Right ventricle myocardium superior (tissue), 1 donor: ENCODE results near the gene KDM5B. TPM values are rescaled to one million over a fixed set of nuclear protein-coding genes. Genes with fewer than 3 reads are reported as not detected.
"Not testable (repeated sequence)": the region's sequence is repeated elsewhere in the genome, so short reads cannot be mapped to it uniquely, and the experiment has no call there.

ENCODE experiments used
- ATAC-seq: fragments of 200-7000 bp; cut with Tn5 transposase; one replicate; pipeline ENCODE4 v1.9.1; 2020; ENCODE audit warnings: mild to moderate bottlenecking; ENCODE audit not compliant: poor library complexity
- DNase-seq: peaks from one replicate; pipeline ENCODE4 v3.0.0-alpha.2; 2020
- intact Hi-C: fragments of 100-400 bp; cut with DNase I; formaldehyde crosslinking; loops from one replicate; pipeline ENCODE4 v1.11.2; 2022
- total RNA-seq: library from RNA; stranded (reverse); fragmentation: NEBNext Ultra II Directional; extraction: Animal tissue kit (Norgen Biotek cat#: 25700); gene quantifications from one replicate; pipeline ENCODE4 v1.2.1, GENCODE V29; 2021
- donor health status: DM: no; HTN: yes; CAD: no; lungs with severe emphysema.

Gene KDM5B
- total RNA-seq, 1 donor from 2014 or later = 11.9 TPM

DNA sequence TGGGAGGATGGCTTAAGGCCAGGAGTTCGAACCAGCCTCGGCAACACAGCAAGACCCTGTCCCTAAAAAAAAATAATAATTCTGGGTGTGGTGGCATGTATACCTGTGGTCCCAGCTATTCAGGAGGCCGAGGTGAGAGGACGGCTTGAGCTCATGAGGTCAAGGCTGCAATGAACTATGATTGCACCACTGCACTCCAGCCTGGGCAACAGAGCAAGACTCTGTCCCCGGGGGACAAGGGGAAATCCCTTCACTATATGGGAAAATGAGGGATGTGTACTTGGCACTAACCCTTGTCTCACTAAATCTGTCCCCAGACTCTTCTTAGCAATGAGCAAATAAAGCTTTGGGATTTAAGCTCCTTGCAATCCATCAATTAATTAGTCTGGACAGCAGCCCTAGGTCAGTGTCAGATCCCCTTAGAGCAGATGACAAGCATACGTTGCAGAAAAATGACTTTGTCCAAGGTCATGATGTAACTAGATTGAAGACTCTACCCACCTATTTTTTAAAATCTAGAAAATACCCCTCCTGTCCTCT lies 9.4 kb downstream of the KDM5B start:
- ATAC-seq = no peak
- DNase-seq = no peak
- intact Hi-C loops = no loop called here

GRCh38 chr1:202798260-202798659 lies 10.0 kb downstream of the KDM5B start:
- DNase-seq = no peak
- ATAC-seq = no peak
- intact Hi-C loops = no loop called here

GRCh38 chr1:202796670-202797069 lies 11.6 kb downstream of the KDM5B start:
- ATAC-seq = no peak
- no peak for DNase-seq
- intact Hi-C loops = no loop called here

- intact Hi-C loops, DNase-seq, ATAC-seq: not testable (repeated sequence)
These were observed 13.3 kb downstream of the KDM5B start for GRCh38 chr1:202794931-202795330.

- DNase-seq (no peak), ATAC-seq (no peak)
- intact Hi-C loops = no loop called here
These were observed 14.0 kb downstream of the KDM5B start for GRCh38 chr1:202794051-202794740.

GRCh38 chr1:202791077-202791747 lies 17.0 kb downstream of the KDM5B start:
- intact Hi-C loops = no loop called here
- ATAC-seq (no peak), DNase-seq (no peak)

DNA sequence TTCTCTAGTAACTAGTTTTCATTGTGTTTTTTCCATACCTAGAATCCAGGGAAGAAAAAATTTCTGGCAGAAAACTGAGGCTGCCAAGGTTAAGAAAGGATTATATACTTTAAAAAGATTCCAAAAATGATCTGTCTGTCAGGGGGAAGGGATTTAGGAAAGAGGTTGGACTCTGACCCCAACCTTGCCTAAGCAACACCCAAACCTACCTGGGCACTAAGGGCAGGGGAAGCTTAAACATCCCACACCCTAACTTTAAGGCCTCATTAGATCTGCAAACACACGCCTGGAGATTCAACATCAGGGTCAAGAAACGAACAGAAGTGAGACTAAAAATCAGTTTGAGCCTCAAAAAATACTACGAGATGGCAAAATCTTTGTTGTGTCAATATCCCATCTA lies 19.4 kb downstream of the KDM5B start:
- DNase-seq (no peak), ATAC-seq (no peak)
- intact Hi-C loops = no loop called here

DNA sequence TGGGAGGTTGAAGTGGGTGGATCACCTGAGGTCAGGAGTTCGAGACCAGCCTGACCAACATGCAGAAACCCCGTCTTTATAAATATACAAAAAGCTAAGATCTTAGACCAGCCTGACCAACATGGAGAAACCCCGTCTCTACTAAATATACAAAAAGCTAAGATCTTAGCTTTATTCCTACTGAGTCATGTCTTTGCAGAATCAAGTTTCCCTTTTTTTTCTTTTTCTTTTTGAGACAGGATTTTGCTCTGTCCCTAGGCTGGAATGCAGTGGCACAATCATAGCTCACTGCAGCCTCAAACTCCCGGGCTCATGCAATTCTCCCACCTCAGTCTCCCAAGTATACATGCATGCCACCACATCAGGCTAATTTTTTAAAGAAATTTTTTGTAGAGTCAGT lies 21.4 kb downstream of the KDM5B start:
- no peak for DNase-seq
- intact Hi-C loops = no loop called here
- ATAC-seq = no peak

DNA sequence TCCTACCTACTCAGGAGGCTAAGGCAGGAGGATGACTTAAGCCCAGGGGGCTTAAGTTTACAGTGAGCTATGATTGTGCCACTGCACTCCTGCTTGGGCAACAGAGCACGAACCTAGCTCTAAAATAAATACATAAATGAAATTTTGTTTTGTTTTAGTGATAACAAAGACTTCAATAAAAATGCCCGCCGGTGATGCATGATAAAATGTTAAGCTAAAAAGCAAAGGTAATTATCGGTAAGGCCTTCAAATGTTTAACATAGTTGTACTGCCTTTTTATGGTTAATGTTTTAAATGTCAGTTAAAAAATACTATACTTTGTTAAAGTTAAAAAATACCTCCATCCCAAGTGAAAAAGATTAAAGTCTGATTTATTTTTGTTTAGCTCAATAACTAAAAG lies 27.0 kb downstream of the KDM5B start:
- no peak for ATAC-seq
- no peak for DNase-seq
- intact Hi-C loops = no loop called here

DNA sequence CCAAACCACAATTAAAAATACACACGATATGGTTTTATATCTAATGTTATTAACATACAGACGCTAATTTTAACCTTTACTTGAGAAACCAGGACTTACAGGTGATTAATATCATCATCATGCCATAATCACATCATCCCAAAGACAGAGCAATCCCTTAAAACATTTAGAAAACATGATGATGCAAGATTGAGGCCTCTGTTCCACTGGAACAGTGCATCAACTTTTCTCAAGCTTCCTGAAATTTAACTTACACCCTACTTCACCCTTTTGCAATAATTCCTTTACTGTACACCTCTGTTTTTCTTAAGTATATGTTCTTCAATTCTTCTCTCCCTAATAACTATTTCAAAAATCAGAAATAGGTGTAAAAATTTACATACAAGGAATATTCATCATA lies 38.1 kb downstream of the KDM5B start:
- intact Hi-C loops = no loop called here
- DNase-seq (no peak), ATAC-seq (no peak)

GRCh38 chr1:202765721-202766120 lies 42.5 kb downstream of the KDM5B start:
- intact Hi-C loops = no loop called here
- no peak for ATAC-seq
- DNase-seq = no peak

GRCh38 chr1:202762019-202762418 lies 46.2 kb downstream of the KDM5B start:
- intact Hi-C loops = no loop called here
- DNase-seq (no peak), ATAC-seq (no peak)

GRCh38 chr1:202760589-202760988 lies 47.6 kb downstream of the KDM5B start:
- no peak for ATAC-seq
- no peak for DNase-seq
- intact Hi-C loops = no loop called here

GRCh38 chr1:202756391-202756790 lies 51.8 kb downstream of the KDM5B start:
- DNase-seq (no peak), ATAC-seq (no peak)
- intact Hi-C loops = no loop called here

DNA sequence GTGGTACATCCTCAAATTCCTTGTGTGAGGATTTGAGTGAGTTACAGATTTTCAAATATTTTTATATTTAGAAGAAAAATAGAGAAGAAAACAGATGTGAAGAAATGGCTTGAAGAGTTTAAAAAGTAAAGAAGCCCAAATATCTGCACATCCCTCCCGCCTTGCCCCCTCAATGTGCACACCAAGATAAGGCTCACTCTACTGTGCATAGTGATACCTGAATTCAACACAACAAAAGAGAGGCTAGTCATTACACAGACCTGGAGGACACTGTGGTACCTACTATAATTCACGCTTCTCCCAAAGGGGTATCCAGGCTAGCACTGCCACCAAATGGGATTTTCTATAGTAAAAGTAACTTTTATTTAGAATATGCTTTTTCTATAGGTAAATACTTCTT lies 53.9 kb downstream of the KDM5B start:
- intact Hi-C loops = no loop called here
- no peak for DNase-seq
- ATAC-seq = no peak

DNA sequence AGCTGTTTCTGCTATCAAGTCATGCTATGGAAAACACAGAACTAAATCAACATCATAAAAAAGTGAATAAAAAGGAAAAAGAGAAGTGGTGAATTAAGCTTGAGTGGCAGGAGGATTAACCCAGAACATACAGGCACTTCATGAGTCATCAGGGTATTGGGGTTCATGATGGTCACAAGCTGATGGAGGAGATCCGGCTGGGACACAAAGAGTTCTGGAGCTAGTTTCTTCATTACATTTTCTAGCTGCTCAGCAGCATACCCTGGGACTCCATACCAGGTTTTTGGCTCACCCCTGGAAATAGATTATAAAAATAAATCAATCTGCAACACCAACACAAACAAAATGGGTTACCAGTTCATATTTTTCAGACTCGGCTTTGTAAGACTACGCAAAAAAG lies 55.4 kb downstream of the KDM5B start:
- intact Hi-C loops = no loop called here
- no peak for DNase-seq
- no peak for ATAC-seq

DNA sequence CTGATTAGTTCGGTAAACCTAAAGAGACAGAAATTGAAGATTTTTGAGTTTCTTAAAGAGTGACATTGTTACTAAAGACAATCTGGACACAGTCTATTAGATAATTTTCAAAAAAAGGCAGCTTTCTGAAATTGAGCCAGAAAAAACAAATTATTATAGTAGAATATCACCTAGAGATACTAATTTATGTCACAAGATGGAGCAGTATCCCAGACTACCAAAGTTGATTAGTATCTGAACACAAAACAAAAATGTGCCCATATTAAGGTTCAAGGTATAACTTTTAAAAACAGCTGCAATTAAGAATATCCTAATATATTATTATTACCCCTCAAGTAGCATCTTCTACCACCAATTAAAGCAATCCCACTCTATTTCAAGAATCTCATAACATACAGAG lies 57.5 kb downstream of the KDM5B start:
- intact Hi-C loops = no loop called here
- DNase-seq (no peak), ATAC-seq (no peak)

GRCh38 chr1:202750024-202750423 lies 58.2 kb downstream of the KDM5B start:
- intact Hi-C loops = no loop called here
- ATAC-seq = no peak
- DNase-seq = no peak

GRCh38 chr1:202745323-202745888 lies 62.8 kb downstream of the KDM5B start:
- DNase-seq (no peak), ATAC-seq (no peak)
- intact Hi-C loops = loop anchor here (10.0 kb wide), 1 partner anchor 249 kb away; no protein-coding TSS in a partner anchor

- DNase-seq, ATAC-seq: not testable (repeated sequence)
- intact Hi-C loops = loop anchor here (10.0 kb wide), 1 partner anchor 250 kb away; no protein-coding TSS in a partner anchor
These were observed 63.5 kb downstream of the KDM5B start for GRCh38 chr1:202744770-202745169.
